HFF-Myc (cell line): Measurements from ENCODE around the gene PID1.

Experiments used
- DNase-seq: peaks from one replicate; pipeline ENCODE4 v3.0.0-alpha.2; 2011; ENCODE audit warnings: low read depth; ENCODE audit errors: extremely low read depth
- H3K4me3 ChIP-seq: replicated peaks from 2 replicates; pipeline ENCODE4 v1.5.1; 2011; ENCODE audit warnings: low read depth, mild to moderate bottlenecking, control low read depth, low read length
- TF ChIP-seq, protein P1 (sequence below): IDR thresholded peaks from 2 replicates; pipeline ENCODE4 v1.5.1; 2012; ENCODE audit warnings: mild to moderate bottlenecking, low read depth, low read length, control low read depth; ENCODE audit errors: missing control alignments

Gene PID1

DNA sequence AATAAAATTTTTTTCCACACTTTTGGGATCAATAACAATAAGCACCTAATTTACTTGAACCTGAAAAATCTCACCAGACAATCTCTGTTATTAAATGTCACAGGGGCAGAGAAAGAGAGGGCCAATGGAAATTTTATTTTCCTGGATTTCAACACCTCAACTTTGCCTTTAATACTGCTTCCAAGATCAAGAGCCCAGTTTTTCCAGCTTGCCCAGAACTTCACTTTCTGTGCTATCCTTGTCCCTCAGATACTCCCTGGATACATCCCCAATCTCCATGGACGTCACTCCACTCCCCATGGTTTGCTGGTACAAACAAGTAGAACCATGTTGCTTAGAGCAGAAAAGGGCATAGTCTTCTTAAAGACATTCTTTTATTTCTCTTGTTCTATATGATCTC, 29.3 kb upstream of the PID1 start:
- TF ChIP-seq, protein P1, sequence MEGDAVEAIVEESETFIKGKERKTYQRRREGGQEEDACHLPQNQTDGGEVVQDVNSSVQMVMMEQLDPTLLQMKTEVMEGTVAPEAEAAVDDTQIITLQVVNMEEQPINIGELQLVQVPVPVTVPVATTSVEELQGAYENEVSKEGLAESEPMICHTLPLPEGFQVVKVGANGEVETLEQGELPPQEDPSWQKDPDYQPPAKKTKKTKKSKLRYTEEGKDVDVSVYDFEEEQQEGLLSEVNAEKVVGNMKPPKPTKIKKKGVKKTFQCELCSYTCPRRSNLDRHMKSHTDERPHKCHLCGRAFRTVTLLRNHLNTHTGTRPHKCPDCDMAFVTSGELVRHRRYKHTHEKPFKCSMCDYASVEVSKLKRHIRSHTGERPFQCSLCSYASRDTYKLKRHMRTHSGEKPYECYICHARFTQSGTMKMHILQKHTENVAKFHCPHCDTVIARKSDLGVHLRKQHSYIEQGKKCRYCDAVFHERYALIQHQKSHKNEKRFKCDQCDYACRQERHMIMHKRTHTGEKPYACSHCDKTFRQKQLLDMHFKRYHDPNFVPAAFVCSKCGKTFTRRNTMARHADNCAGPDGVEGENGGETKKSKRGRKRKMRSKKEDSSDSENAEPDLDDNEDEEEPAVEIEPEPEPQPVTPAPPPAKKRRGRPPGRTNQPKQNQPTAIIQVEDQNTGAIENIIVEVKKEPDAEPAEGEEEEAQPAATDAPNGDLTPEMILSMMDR: no peak
- DNase-seq: no peak
- no peak overlapping the region for H3K4me3 ChIP-seq

DNA sequence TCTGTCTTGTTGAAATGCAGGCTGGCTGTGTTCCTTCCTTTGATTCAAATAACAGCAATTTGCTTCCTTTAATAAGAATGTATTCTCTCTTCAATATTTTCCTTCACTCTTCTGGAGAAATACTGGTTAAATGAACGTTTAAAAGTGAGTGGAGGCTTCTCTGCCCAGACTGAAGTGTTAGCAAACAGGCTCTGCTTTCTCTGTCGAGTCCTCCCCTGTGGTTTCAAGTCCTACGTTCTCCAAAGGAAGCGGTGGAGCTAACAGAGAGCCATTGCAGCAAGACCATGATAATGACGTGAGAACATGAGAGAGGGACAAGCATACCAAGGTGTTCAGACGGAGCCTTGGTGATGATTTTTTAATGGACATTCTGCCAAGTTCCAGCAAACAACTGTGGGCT, 26.2 kb upstream of the PID1 start:
- DNase-seq: no peak
- no peak overlapping the region for H3K4me3 ChIP-seq
- TF ChIP-seq, protein P1: no peak

DNA sequence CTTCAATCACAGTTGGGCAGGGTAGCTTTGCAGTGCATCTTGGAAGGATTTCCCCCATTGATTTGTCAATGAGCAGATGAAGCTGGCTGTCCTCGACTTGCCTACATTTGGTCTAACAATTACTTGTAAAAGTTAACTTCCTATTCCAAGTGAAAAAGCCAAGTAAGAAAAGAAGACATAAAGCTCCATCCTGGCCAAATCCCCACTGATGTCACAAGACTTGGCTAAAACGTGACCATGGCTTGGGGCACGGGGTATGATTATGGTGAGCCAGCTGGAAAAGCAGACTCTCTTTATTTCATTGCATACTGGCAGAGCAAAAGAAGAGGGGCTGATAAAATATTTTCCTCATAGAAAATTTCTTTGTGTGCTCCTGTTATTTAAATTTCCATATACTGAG, 25.4 kb upstream of the PID1 start:
- DNase-seq: no peak
- TF ChIP-seq, protein P1: no peak
- no peak overlapping the region for H3K4me3 ChIP-seq

DNA sequence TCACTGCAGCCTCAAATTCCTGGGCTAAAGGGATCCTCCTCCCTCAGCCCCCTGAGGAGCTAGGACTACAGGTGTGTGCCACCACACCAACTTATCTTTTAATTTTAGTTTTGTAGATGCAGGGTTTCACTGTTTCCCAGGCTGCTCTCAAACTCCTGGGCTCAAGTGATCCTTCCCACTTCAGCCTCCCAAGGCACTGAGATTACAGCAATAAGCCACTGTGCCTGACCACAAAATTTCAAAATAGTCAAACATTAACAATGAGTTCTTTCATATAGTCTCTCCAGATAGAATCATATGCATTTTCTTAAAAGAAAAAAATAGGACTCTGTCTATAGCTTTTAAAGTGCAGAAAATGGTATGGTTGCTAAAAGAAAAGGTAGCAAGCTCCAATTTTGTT, 24.9 kb upstream of the PID1 start:
- TF ChIP-seq, protein P1: no peak
- H3K4me3 ChIP-seq: no peak overlapping the region
- no peak for DNase-seq

DNA sequence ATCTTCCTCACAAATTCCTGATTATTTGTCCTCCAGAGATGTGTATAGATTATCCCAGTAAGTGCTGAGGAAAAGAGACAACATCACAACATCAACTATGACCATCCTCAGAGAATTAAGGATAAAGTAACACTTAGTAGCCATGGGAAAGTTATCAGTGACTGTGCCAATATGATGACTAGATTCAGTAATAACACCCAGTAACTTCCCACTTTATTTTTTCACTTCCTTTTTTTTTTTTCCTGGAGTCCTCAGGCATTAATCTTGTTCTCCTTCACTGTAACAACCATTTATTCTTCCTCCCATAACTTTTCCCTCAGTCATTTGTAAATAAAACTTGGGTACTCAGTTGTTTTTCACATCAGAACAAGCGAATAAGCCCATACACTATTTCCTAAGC, 16.7 kb upstream of the PID1 start:
- no peak overlapping the region for H3K4me3 ChIP-seq
- no peak for DNase-seq
- TF ChIP-seq, protein P1: no peak

DNA sequence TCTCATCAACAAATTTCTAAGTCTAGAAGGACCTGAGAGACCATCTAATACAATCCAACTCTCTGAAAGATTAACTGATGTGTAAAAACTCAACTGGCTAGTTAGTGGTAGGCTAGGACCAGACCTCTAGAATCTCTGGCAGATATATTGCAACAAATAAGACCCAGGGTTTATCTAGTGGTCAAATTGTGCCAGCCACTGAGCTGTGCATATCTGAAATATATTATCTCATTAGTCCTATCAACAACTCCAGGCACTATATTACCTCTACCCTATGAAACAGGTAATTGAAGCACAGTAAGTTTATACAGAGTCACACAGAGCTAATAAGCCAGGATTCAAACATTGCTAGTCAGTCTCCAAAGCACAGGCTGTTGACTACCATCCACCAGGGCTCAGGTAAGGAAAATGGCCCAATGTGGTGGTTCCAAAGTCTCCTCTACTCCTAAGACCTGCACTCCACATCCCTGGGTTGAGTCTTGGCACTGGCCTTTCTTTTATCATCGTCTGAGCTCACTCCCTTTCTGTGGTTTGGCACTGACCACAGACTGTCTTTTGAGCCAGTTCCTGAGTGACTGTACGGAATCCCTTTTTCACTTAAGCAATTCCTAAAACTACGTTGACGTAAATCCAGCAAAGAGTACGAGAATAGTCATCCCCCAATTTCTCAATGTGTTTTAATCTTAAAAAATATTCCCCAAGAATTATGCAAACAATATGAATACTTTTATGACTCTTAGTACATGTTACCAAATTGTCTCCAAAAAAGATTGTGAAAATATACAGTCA, 11.9 kb upstream of the PID1 start:
- H3K4me3 ChIP-seq: no peak overlapping the region
- TF ChIP-seq, protein P1: no peak
- DNase-seq: peak; percentile 33

DNA sequence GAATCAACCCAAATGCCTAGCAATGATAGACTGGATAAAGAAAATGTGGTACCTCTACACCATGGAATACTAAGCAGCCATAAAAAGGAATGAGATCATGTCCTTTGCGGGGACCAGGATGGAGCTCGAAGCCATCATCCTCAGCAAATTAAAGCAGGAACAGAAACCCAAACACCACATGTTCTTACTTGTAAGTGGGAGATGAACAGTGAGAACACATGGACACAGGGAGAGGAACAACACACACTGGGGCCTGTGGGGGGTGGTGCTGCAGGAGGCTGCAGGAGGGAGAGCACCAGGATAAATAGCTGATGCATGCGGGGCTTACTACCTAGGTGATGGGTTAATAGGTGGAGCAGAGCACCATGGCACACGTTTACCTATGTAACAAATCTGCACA, 8.4 kb upstream of the PID1 start:
- H3K4me3 ChIP-seq: no peak overlapping the region
- TF ChIP-seq, protein P1: no peak
- no peak for DNase-seq
